PC-3 (cell line): ENCODE measurements around the gene R3HCC1L. TPM values are rescaled to one million over a fixed set of nuclear protein-coding genes. Genes with fewer than 3 reads are reported as not detected.

Experiments used
- ATAC-seq: fragments of 200-7000 bp; cut with Tn5 transposase; 2 replicates; pipeline ENCODE4 v1.9.1; 2020; ENCODE audit warnings: mild to moderate bottlenecking, moderate library complexity
- BruUV-seq: library from RNA; stranded (reverse); fragments of 400-500 nt; replicated peaks from 2 replicates; lab custom pipeline; 2021; lab: Mats Ljungman, UMichigan
- CTCF ChIA-PET: fragments of 300-600 bp; sonication (Branson Sonifier 250); formaldehyde crosslinking; loops from one replicate; lab custom pipeline; 2022; ENCODE audit warnings: antibody characterized with exemption; lab: Charles Lee
- POLR2A ChIA-PET: fragments of 300-600 bp; sonication (Branson Sonifier 250); formaldehyde crosslinking; loops from one replicate; lab custom pipeline; 2022; ENCODE audit warnings: antibody characterized with exemption; ENCODE audit not compliant: unreplicated experiment; lab: Charles Lee
- DNase-seq: peaks from one replicate; pipeline ENCODE4 v3.0.0-alpha.2; 2015
- H2AFZ ChIP-seq: fragments of 300-600 bp; sonication (generic); 2 replicates; pipeline ENCODE4 v1.6.0; 2016; ENCODE audit warnings: antibody characterized with exemption, low read length
- H3F3A ChIP-seq: fragments of 300-600 bp; sonication (generic); one replicate; pipeline ENCODE4 v1.6.0; 2017; ENCODE audit warnings: antibody characterized with exemption, low read length, control low read depth, mild to moderate bottlenecking; ENCODE audit not compliant: unreplicated experiment
- H3K27ac ChIP-seq: fragments of 300-600 bp; sonication (generic); 2 replicates; pipeline ENCODE4 v1.5.1; 2016; ENCODE audit warnings: mild to moderate bottlenecking, low read length
- H3K27me3 ChIP-seq: fragments of 300-600 bp; sonication (generic); 2 replicates; pipeline ENCODE4 v1.6.1; 2016; ENCODE audit warnings: low read length, mixed read lengths
- H3K36me3 ChIP-seq: fragments of 300-600 bp; sonication (generic); 2 replicates; pipeline ENCODE4 v1.6.1; 2016; ENCODE audit warnings: low read depth, mixed run types, low read length, mixed read lengths
- H3K4me1 ChIP-seq: fragments of 300-600 bp; sonication (generic); 2 replicates; pipeline ENCODE4 v1.5.1; 2016; ENCODE audit warnings: low read length; ENCODE audit not compliant: insufficient read depth
- H3K4me2 ChIP-seq: fragments of 300-600 bp; sonication (generic); 2 replicates; pipeline ENCODE4 v1.6.0; 2016; ENCODE audit warnings: low read length
- H3K4me3 ChIP-seq: fragments of 300-600 bp; sonication (generic); 2 replicates; pipeline ENCODE4 v1.5.1; 2016; ENCODE audit warnings: mild to moderate bottlenecking, low read length, mixed read lengths
- H3K79me2 ChIP-seq: fragments of 300-600 bp; sonication (generic); 2 replicates; pipeline ENCODE4 v1.6.1; 2017; ENCODE audit warnings: low read length, mixed read lengths
- H3K9ac ChIP-seq: fragments of 300-600 bp; sonication (generic); 2 replicates; pipeline ENCODE4 v1.6.0; 2016; ENCODE audit warnings: mild to moderate bottlenecking, low read length
- H3K9me2 ChIP-seq: fragments of 300-600 bp; sonication (generic); replicated peaks from 2 replicates; pipeline ENCODE4 v1.6.1; 2016; ENCODE audit warnings: mixed run types, low read length, mixed read lengths
- H3K9me3 ChIP-seq: fragments of 300-600 bp; sonication (generic); 2 replicates; pipeline ENCODE4 v1.6.1; 2016; ENCODE audit warnings: low read length, mixed read lengths
- H4K20me1 ChIP-seq: fragments of 300-600 bp; sonication (generic); 2 replicates; pipeline ENCODE4 v1.6.1; 2016; ENCODE audit warnings: low read length, mixed read lengths
- EZH2 ChIP-seq: fragments of 300-600 bp; sonication (generic); IDR thresholded peaks from one replicate; pipeline ENCODE4 v1.6.1; 2017; ENCODE audit warnings: antibody characterized with exemption, mild to moderate bottlenecking, low read length; ENCODE audit not compliant: unreplicated experiment
- EZH2phosphoT487 ChIP-seq: fragments of 300-600 bp; sonication (generic); IDR thresholded peaks from 2 replicates; pipeline ENCODE4 v1.6.1; 2018; ENCODE audit warnings: mild to moderate bottlenecking, antibody characterized with exemption, low read length, borderline replicate concordance
- intact Hi-C: fragments of 100-400 bp; cut with micrococcal nuclease; formaldehyde crosslinking; loops from 2 replicates; pipeline ENCODE4 v1.9.0; 2023
- total RNA-seq: library from RNA; depleted of rRNA; stranded (reverse); fragments of >200 nt; gene quantifications from 2 replicates; pipeline ENCODE4 v1.2.3, GENCODE V29; 2014
- TF ChIP-seq, protein P1 (sequence below): fragments of 300-600 bp; sonication (generic); conservative IDR thresholded peaks from 2 replicates; pipeline ENCODE4 v1.5.1; 2017; ENCODE audit warnings: antibody characterized with exemption, low read depth, mild to moderate bottlenecking, low read length

R3HCC1L gene
- total RNA-seq, 1 experiment from 2014 or later = 15.3 TPM

DNA sequence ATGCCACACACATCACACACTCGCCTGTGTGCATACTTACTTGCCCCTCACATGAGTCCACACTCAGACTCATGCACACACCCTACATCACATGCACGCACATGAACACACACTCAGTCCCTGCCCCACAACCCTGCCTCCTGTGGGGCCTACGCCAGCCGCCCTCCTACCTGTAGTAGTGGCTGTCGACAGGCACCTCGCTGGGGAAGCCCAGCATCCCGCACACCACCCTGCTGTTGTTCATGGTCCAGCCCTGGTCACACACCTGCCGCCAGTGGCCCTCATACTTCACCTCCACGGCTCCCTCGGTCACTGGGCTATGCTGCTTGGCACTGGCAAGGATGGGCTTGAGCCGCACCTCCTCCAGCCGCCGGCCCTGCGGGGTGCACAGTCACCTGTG, 126.3 kb downstream of the R3HCC1L start:
- H3K79me2 ChIP-seq = no peaks in the 10 kb centered on the region
- H3K27me3 ChIP-seq = no peaks in the 10 kb centered on the region
- H3K9me2 ChIP-seq = no peaks in the 10 kb centered on the region
- POLR2A ChIA-PET = no interaction called here
- CTCF ChIA-PET = no interaction called here
- intact Hi-C loops = loop anchor here (5.0 to 10.0 kb wide), 3 partner anchors 144 to 404 kb away; no protein-coding TSS in a partner anchor
- DNase-seq (no peak), ATAC-seq (peak; percentile 5; the same call in 1 of the 2 replicates)
- H3K27ac ChIP-seq = peak overlapping the region; percentile 54; the same call in 1 of the 2 replicates
- no peak overlapping the region for H2AFZ ChIP-seq
- no peak for TF ChIP-seq EZH2
- no peak for TF ChIP-seq EZH2phosphoT487
- TF ChIP-seq, protein P1, sequence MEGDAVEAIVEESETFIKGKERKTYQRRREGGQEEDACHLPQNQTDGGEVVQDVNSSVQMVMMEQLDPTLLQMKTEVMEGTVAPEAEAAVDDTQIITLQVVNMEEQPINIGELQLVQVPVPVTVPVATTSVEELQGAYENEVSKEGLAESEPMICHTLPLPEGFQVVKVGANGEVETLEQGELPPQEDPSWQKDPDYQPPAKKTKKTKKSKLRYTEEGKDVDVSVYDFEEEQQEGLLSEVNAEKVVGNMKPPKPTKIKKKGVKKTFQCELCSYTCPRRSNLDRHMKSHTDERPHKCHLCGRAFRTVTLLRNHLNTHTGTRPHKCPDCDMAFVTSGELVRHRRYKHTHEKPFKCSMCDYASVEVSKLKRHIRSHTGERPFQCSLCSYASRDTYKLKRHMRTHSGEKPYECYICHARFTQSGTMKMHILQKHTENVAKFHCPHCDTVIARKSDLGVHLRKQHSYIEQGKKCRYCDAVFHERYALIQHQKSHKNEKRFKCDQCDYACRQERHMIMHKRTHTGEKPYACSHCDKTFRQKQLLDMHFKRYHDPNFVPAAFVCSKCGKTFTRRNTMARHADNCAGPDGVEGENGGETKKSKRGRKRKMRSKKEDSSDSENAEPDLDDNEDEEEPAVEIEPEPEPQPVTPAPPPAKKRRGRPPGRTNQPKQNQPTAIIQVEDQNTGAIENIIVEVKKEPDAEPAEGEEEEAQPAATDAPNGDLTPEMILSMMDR = no peak
- H3K9me3 ChIP-seq = no peaks in the 10 kb centered on the region
- BruUV-seq = no TSS peak
- H3K4me3 ChIP-seq = no peak overlapping the region
- no peak overlapping the region for H3K9ac ChIP-seq
- peak overlapping the region; percentile 19; the same call in 1 of the 2 replicates for H3K4me2 ChIP-seq
- no peaks in the 10 kb centered on the region for H3K36me3 ChIP-seq
- no peaks in the 10 kb centered on the region for H4K20me1 ChIP-seq
- peaks cover 24% of the 10 kb centered on the region for H3K4me1 ChIP-seq
- H3F3A ChIP-seq = no peaks in the 10 kb centered on the region

DNA sequence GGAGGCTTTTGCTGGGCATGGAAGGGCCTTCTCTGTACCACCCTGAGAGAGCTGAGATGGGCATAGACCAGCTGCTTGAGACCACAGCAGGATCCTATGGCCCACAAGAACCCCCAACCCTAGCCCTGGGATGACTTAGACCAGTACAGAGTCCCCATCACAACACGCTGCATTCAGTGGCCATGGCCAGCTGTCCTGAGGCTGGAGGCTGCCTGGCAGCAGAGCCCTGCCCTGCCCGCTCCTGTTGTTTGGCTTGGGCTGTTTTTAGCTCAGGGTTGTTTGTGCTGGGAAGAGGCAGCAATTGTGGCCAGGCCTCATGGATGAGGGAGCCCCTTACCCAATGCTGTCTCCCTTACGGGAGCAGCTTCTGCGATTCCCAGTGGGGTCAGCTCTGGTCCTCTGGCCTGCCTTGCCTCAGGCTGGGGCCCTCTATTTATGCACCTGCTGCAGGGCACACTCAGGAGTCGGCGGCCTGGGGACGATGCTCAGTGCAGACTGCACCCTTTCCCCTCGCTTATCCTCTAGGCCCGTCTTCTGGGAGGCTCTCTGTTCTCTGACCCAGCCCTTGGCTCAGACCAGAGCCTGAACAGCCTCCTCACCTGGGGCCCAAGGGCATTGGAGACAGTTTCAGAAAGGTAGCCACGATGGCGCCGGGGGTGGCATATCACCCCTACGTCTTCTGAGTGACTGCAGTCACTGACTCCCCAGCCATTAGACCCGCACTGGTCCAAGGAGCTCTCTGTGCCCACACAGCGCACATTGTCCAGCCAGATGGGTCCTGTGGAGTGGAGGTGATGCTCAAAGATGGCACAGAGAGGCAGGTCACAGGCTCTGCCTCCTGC, 127.2 kb downstream of the R3HCC1L start:
- POLR2A ChIA-PET = no interaction called here
- no peak for ATAC-seq
- no peaks in the 10 kb centered on the region for H3K79me2 ChIP-seq
- no peaks in the 10 kb centered on the region for H3F3A ChIP-seq
- TF ChIP-seq EZH2 = no peak
- TF ChIP-seq, protein P1 = no peak
- no peak for TF ChIP-seq EZH2phosphoT487
- intact Hi-C loops = loop anchor here (1.0 to 10.0 kb wide), 4 partner anchors 48 to 403 kb away; no protein-coding TSS in a partner anchor
- CTCF ChIA-PET = interaction anchor here (0.6 kb wide), 1 partner anchor 1341 kb away, joined by 5 read pairs; no protein-coding TSS in a partner anchor
- H3K4me1 ChIP-seq = peaks cover 24% of the 10 kb centered on the region
- BruUV-seq = no TSS peak
- H3K9me3 ChIP-seq = no peaks in the 10 kb centered on the region
- H3K4me2 ChIP-seq = no peak overlapping the region
- no peaks in the 10 kb centered on the region for H3K9me2 ChIP-seq
- H3K36me3 ChIP-seq = no peaks in the 10 kb centered on the region
- DNase-seq = no peak
- no peaks in the 10 kb centered on the region for H3K27me3 ChIP-seq
- H4K20me1 ChIP-seq = no peaks in the 10 kb centered on the region
- H2AFZ ChIP-seq = no peak overlapping the region
- no peak overlapping the region for H3K9ac ChIP-seq
- H3K4me3 ChIP-seq = no peak overlapping the region
- no peak overlapping the region for H3K27ac ChIP-seq
